ENCODE results near the gene CADPS2. TPM values are rescaled to one million over a fixed set of nuclear protein-coding genes. Genes with fewer than 3 reads are reported as not detected.
"Not testable (repeated sequence)": the region's sequence is repeated elsewhere in the genome, so short reads cannot be mapped to it uniquely, and the experiment has no call there.

The CADPS2 gene
- polyA plus RNA-seq, 3 donors, result 48.0 to 51.7 (median 48.4) TPM

DNA sequence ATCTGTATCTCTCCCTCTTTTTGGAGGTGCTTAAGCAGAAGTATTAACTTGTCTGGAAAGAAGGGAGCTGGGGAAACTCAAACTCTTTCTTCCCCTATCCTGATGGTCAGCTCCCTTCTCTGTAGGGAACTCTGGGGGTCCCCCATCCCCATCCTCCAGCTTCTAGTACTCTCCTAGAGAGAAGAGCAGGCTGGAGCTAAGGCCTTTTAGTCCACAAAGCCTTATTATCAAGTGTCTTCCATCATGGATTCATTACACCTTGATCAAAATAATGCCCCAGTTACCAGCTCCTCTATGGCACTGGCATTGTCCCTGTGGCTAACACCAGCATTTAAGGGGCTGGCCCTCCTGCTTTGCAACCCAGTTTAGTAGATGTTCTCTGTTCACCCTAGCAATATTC is 35.7 kb downstream of the CADPS2 start:
- no peak for DNase-seq

GRCh38 chr7:122849957-122850328 is 36.3 kb downstream of the CADPS2 start:
- no peak for DNase-seq

- DNase-seq, result no peak
Measured at GRCh38 chr7:122849322-122849956, 36.8 kb downstream of the CADPS2 start.

GRCh38 chr7:122847871-122848473 is 38.3 kb downstream of the CADPS2 start:
- DNase-seq, result no peak

GRCh38 chr7:122846591-122846990 is 39.7 kb downstream of the CADPS2 start:
- no peak for DNase-seq

DNA sequence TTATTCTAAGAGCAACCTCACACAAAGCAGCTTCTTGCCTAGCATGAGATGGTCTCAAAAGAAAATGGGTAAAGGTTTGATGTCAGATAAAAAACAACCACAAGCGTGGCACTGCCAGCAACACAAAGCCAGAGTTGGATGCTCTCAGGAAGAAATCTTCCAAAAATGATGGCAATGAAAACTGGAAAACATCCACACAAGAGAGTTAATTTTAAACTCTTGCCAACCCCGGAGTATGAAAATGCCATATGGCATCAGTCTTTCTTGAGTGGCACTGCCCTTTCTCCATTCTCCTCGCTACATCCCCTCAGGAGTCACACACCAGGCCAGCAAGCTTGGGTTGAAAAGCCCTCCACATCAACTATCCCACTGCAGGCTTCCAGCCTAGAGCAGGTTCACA is 41.0 kb downstream of the CADPS2 start:
- DNase-seq, result no peak

- no peak for DNase-seq
Measured at GRCh38 chr7:122844191-122844988, 41.9 kb downstream of the CADPS2 start.

GRCh38 chr7:122842971-122843370 is 43.3 kb downstream of the CADPS2 start:
- DNase-seq, result no peak

DNA sequence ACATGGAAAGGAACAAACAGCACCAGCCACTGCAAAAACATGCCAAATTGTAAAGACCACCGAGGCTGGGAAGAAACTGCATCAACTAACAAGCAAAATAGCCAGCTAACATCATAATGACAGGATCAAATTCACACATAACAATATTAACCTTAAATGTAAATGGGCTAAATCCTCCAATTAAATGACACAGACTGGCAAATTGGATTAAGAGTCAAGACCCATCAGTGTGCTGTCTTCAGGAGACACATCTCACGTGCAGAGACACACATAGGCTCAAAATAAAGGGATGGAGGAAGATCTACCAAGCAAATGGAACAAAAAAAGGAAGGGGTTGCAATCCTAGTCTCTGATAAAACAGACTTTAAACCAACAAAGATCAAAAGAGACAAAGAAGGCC is 50.0 kb downstream of the CADPS2 start:
- DNase-seq, result not testable (repeated sequence)

- not testable (repeated sequence) for DNase-seq
Measured at GRCh38 chr7:122834571-122834942, 51.7 kb downstream of the CADPS2 start.

GRCh38 chr7:122833888-122834570 is 52.2 kb downstream of the CADPS2 start:
- DNase-seq, result no peak

DNA sequence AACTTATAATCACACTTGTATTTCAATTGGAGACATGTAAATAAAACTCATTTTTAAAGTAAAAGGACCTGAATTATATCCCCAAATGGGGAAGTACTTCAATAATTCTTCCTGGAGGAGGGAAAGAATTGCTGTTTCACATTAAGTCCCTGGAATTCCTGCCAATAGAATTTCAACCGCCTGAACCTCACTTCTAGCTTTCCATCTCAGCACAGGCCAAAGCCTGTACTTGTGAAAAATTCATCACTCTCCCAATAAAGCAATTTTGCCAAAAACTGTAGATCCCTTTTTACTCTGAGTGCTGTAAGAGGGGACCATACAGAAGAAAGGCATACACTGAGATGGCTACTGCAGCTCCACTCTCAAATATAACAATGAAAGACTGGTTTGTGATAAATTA is 54.8 kb downstream of the CADPS2 start:
- no peak for DNase-seq

DNA sequence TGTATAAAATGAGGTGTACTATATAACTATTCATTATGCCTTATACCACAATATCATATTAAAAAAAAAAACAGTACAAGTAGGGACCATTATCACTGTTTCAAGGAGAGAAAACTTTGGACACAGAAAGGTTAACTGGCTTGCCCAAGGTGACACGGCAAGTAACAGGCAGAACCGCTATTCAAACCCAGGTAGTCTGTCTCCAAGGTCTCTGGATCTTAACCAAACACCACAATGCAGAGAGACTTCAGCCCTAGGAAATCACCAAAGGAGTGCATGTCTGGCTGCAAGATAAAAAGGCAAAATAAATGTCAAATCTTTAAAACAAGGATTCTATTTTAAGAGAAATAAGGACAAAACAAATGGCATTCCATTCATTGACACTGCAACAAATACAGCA is 56.3 kb downstream of the CADPS2 start:
- no peak for DNase-seq

- DNase-seq, result no peak
Measured at GRCh38 chr7:122827763-122828162, 58.5 kb downstream of the CADPS2 start.

DNA sequence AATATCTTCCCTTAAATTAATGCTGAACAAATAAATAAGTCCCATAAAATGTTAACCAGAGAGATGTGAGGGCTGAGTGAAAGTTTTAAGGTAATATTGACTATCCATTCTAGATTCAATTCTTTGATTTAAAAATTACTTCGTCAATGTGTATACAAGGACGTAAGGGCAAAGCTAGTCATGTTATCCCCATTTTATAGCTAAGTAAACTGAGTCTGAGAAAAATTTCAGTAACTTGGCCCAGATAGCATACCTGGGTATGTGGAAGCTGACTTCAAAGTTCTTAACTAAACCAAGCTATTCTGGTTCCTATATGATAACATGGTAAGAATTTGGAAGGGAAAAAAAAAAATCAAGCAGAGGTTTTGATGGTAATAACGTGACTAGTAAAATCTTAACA is 72.4 kb downstream of the CADPS2 start:
- DNase-seq, result no peak

GRCh38 chr7:122803851-122804250 is 82.4 kb downstream of the CADPS2 start:
- no peak for DNase-seq

DNA sequence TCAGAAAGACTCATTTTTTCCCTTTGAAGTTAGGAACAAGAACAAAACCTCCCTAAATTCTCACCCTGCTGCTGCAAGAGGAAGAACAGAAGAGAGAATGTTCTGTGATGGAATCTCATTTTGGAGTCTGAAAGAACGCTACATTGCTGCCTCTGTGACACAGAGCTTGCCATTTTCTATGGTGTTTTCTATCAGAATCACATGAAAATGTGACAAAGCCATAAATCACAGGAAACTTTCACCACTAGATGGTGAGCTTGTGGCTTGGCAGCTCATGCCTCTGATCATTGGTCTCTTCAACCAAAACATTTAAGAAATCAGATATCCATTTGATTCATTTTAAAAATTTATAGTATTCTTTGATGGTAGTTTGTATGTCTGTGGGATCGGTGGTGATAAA is 82.9 kb downstream of the CADPS2 start:
- DNase-seq, result peak; percentile 5

GRCh38 chr7:122802301-122802751 is 83.9 kb downstream of the CADPS2 start:
- no peak for DNase-seq

- no peak for DNase-seq
Measured at GRCh38 chr7:122791959-122792545, 94.2 kb downstream of the CADPS2 start.

DNA sequence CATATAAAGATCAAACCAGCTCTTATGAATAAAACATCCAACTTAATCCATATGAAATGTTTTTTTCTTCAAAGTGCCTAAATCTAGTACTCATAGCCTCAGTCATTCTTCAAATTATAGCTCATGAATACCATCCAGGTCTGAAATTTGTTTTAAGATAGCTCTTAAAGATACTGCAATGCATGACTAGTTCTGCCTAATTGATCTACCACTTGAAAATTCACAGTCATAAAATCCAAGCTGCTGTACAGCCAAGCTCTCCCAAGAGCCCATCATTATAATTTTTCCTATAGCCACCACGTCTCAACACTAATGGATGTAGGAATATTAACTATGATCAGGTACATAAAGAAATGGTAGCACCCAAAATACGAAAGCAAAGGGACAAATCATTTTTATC is 95.7 kb downstream of the CADPS2 start:
- DNase-seq, result no peak

- no peak for DNase-seq
Measured at GRCh38 chr7:122790132-122790531, 96.1 kb downstream of the CADPS2 start.

GRCh38 chr7:122789156-122789555 is 97.1 kb downstream of the CADPS2 start:
- no peak for DNase-seq
